ENCODE results near the gene PAM16. TPM values are rescaled to one million over a fixed set of nuclear protein-coding genes. Genes with fewer than 3 reads are reported as not detected.

Gene PAM16
- total and polyA plus RNA-seq, 9 of the 15 experiments (the other 6 are each of a cell fraction or from before 2014, with no cell fraction given), result 38.7 to 273 (median 79.3) TPM

GRCh38 chr16:4353675-4354074 is 2.6 kb upstream of the PAM16 start:
- CTCF ChIA-PET (ENCODE audit: low intra/inter-chr PET ratio), result no interaction called here
- H4K20me1 ChIP-seq (replicated peaks; ENCODE audit: control insufficient read depth, insufficient read depth, low read length), result no peaks in the 10 kb centered on the region
- H3K27me3 ChIP-seq (ENCODE audit: control insufficient read depth in 2 of 2, insufficient read depth in 2 of 2, low read length in 2 of 2), result no peaks in the 10 kb centered on the region
- no peak for DNase-seq (ENCODE audit: extremely low read depth in 1 of 4, low spot score in 3 of 4)
- no peak overlapping the region for H3K9ac ChIP-seq (ENCODE audit: insufficient read depth in 1 of 2, low read depth in 2 of 2, low read length in 2 of 2)
- intact Hi-C loops (cut with micrococcal nuclease) (no loop called here), in situ Hi-C loops (cut with MboI) (no loop called here)
- FAIRE-seq, result no peak
- no peak overlapping the region for H3K4me2 ChIP-seq (ENCODE audit: insufficient read depth, low read length)
- no TSS peak for BruUV-seq (replicated peaks)
- peaks cover 12 to 31% of the 10 kb centered on the region in 2 experiments; a peak in 4 of 5 replicates for H3K4me1 ChIP-seq (replicated peaks in 1 of 2; ENCODE audit: control insufficient read depth in 2 of 2, insufficient read depth in 2 of 2, low read length in 2 of 2)
- no peak overlapping the region for H3K4me3 ChIP-seq
- H3K9me1 ChIP-seq (ENCODE audit: control insufficient read depth, insufficient read depth, low read length), result no peaks in the 10 kb centered on the region
- H2AFZ ChIP-seq (ENCODE audit: low read depth, low read length), result no peak overlapping the region
- H3K27ac ChIP-seq (ENCODE audit: extremely low read depth, low read depth, low read length), result no peak overlapping the region
- WGBS (ENCODE audit: insufficient coverage, low coverage, missing lambda C conversion rate), result 92% methylated on average over 4 of the region's 4 CpGs
- ATAC-seq, result no peak
- TF ChIP-seq KHSRP (IDR thresholded peaks at IDR 0.05), result no peak
- no peak for TF ChIP-seq GABPB2 (CRISPR knock-in tag; conservative IDR thresholded peaks at IDR 0.05)
- TF ChIP-seq ARID4B (CRISPR knock-in tag; IDR thresholded peaks at IDR 0.05), result no peak
- no peak for TF ChIP-seq ELK3 (CRISPR knock-in tag; IDR thresholded peaks at IDR 0.05)
- no peak for TF ChIP-seq REST (IDR thresholded peaks at IDR 0.05; ENCODE audit: borderline replicate concordance)
- no peak for TF ChIP-seq REST (CRISPR knock-in tag; IDR thresholded peaks at IDR 0.05; ENCODE audit: low read depth)
- TF ChIP-seq ZEB2 (IDR thresholded peaks at IDR 0.05), result no peak
- no peak for TF ChIP-seq DMBX1 (CRISPR knock-in tag; IDR thresholded peaks at IDR 0.05; ENCODE audit: borderline replicate concordance)
- TF ChIP-seq HDGF (IDR thresholded peaks at IDR 0.05), result no peak
- TF ChIP-seq TAF7 (tag; IDR thresholded peaks at IDR 0.05), result no peak
- TF ChIP-seq TAL1 (IDR thresholded peaks at IDR 0.05), result no peak
- H3K36me3 ChIP-seq (ENCODE audit: control insufficient read depth, insufficient read depth, low read length), result peaks cover 28% of the 10 kb centered on the region; the same call in 2 of the 3 replicates
- POLR2A ChIA-PET, result interaction anchor here (0.7 kb wide), 1 partner anchor 105 kb away, joined by 4 read pairs; no protein-coding TSS in a partner anchor
- H3K79me2 ChIP-seq (ENCODE audit: control insufficient read depth, insufficient read depth, low read length), result peaks cover 24% of the 10 kb centered on the region
- H3K9me3 ChIP-seq (replicated peaks; ENCODE audit: control insufficient read depth, insufficient read depth, low read depth, low read length), result no peaks in the 10 kb centered on the region

Data from K562 (cell line).